ENCODE results near the gene DLG2. TPM values are rescaled to one million over a fixed set of nuclear protein-coding genes. Genes with fewer than 3 reads are reported as not detected.

DLG2 gene
- total RNA-seq, 1 donor from 2014 or later: 2.4 TPM

DNA sequence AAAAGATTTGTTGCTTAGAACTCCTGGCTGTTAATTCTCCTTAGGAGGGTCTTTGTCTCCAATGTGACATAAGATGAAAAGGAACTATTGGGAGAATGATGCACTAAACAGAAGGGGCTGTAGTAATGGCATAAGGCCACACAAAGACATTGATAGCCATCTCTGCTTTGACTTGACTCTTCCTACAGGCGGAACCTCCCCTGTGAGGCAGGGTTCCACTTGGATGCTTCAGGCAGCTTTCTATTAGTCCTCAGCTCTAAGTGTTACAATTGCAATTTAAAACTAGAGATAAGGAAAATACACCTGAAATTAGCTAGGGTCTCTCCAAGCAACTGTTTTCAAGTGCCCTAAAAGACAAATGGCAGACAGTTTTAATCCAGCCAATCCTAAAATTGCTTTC is 1949.4 kb downstream of the DLG2 start:
- Mint-ChIP-seq H3K9me3 (ENCODE audit: low read depth) (no peaks in the 10 kb centered on the region), H3K36me3 (ENCODE audit: insufficient read depth) (no peaks in the 10 kb centered on the region), H3K27ac (no peak overlapping the region), H3K4me3 (ENCODE audit: low read depth) (no peak overlapping the region), H3K27me3 (peaks cover 6% of the 10 kb centered on the region), H3K4me1 (ENCODE audit: low read depth) (peaks cover 14% of the 10 kb centered on the region)
- no peak for DNase-seq (ENCODE audit: low spot score, unreplicated experiment)
- TF ChIP-seq, protein P1, sequence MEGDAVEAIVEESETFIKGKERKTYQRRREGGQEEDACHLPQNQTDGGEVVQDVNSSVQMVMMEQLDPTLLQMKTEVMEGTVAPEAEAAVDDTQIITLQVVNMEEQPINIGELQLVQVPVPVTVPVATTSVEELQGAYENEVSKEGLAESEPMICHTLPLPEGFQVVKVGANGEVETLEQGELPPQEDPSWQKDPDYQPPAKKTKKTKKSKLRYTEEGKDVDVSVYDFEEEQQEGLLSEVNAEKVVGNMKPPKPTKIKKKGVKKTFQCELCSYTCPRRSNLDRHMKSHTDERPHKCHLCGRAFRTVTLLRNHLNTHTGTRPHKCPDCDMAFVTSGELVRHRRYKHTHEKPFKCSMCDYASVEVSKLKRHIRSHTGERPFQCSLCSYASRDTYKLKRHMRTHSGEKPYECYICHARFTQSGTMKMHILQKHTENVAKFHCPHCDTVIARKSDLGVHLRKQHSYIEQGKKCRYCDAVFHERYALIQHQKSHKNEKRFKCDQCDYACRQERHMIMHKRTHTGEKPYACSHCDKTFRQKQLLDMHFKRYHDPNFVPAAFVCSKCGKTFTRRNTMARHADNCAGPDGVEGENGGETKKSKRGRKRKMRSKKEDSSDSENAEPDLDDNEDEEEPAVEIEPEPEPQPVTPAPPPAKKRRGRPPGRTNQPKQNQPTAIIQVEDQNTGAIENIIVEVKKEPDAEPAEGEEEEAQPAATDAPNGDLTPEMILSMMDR (IDR thresholded peaks at IDR 0.05; ENCODE audit: unreplicated experiment): no peak

DNA sequence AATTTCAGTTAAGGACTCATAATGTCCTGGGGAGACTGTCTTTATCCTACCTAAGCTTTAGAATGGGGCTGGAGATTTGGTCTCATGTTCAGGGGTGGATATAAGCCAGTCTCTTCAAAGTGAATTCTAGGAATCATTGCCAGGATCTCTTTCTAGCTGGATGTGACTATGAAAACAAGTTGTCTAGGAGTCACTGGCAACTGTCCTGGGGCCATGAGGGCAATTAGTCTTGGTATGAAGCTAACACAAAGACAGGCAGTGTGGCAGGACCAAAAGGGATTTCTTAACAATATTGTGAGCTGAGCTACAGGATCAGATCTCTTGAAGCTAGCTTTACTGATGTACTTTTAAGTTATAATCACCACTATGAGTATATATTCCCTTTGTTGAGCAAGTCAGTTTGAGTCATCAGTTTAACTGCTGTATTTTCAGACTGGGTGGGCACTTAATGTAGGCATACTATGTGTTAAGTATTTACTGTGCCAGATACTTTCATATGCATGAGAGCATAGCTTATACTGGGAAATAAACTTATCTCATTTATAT is 1951.0 kb downstream of the DLG2 start:
- no peak overlapping the region for H3K4me3 Mint-ChIP-seq (ENCODE audit: low read depth)
- no peaks in the 10 kb centered on the region for H3K9me3 Mint-ChIP-seq (ENCODE audit: low read depth)
- H3K27ac Mint-ChIP-seq: no peak overlapping the region
- H3K36me3 Mint-ChIP-seq (ENCODE audit: insufficient read depth): no peaks in the 10 kb centered on the region
- DNase-seq (ENCODE audit: low spot score, unreplicated experiment): no peak
- TF ChIP-seq, protein P1 (IDR thresholded peaks at IDR 0.05; ENCODE audit: unreplicated experiment): no peak
- H3K4me1 Mint-ChIP-seq (ENCODE audit: low read depth): peaks cover 4% of the 10 kb centered on the region
- H3K27me3 Mint-ChIP-seq: peaks cover 3% of the 10 kb centered on the region

DNA sequence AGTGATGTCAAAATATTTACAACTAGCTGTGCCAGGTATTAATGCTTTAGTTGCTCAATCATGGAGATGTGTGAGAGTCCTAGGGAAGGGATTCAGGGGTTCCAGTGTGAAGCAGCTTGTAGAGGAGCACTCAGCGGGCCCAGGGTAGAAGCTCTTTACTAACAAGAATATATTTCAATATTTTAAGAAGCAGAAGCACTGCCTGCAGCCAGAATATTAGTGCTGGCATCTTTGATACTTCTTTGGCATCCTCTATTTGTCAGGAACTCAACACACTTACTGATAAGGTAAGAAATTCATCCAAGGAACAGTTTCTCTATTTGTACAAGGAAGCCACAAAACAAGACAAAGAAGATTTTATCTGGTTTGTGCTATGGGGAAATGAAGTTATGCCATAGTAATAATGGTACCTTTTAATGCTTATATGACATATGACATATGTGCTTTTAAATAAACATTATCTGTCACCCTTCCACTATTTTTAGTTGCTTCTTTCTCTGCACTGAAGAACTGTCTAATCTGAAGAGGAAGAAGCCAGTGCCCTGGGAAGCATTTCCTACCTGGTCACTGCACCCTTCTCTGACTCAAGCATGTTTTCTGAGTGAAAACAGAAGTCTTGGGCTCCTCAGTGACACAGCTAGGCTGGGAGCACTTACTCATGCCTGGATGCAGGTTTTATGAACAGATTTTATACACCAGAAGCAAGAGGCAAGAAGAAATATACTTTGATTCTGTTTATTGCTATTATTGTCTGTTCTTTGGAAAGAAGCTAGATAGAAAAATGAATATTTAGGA is 1952.8 kb downstream of the DLG2 start:
- no peak overlapping the region for H3K4me3 Mint-ChIP-seq (ENCODE audit: low read depth)
- no peaks in the 10 kb centered on the region for H3K9me3 Mint-ChIP-seq (ENCODE audit: low read depth)
- H3K36me3 Mint-ChIP-seq (ENCODE audit: insufficient read depth): no peaks in the 10 kb centered on the region
- no peaks in the 10 kb centered on the region for H3K4me1 Mint-ChIP-seq (ENCODE audit: low read depth)
- no peaks in the 10 kb centered on the region for H3K27me3 Mint-ChIP-seq
- H3K27ac Mint-ChIP-seq: no peak overlapping the region
- no peak for DNase-seq (ENCODE audit: low spot score, unreplicated experiment)
- TF ChIP-seq, protein P1 (IDR thresholded peaks at IDR 0.05; ENCODE audit: unreplicated experiment): no peak

DNA sequence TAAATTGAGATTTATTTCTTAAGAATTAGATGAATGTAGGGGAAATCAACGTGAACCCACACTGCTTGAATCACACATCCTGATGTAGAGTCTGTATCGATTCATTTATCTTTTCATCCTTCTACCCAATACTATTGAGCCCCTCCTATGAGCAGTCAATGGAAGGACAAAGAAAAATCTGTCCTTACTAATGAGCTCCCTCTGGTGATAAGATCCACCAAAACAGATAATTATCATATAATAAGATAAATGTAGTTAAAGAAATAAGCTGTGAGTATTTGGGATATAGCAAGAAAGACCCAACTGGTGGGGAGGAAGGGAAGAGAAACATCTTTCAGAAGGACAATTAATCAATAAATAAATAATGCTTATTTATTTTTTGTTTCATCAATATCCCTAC is 1955.9 kb downstream of the DLG2 start:
- Mint-ChIP-seq H3K9me3 (ENCODE audit: low read depth) (no peaks in the 10 kb centered on the region), H3K27me3 (no peaks in the 10 kb centered on the region), H3K4me3 (ENCODE audit: low read depth) (no peak overlapping the region), H3K27ac (no peak overlapping the region), H3K4me1 (ENCODE audit: low read depth) (no peaks in the 10 kb centered on the region), H3K36me3 (ENCODE audit: insufficient read depth) (no peaks in the 10 kb centered on the region)
- DNase-seq (ENCODE audit: low spot score, unreplicated experiment): no peak
- TF ChIP-seq, protein P1 (IDR thresholded peaks at IDR 0.05; ENCODE audit: unreplicated experiment): no peak

DNA sequence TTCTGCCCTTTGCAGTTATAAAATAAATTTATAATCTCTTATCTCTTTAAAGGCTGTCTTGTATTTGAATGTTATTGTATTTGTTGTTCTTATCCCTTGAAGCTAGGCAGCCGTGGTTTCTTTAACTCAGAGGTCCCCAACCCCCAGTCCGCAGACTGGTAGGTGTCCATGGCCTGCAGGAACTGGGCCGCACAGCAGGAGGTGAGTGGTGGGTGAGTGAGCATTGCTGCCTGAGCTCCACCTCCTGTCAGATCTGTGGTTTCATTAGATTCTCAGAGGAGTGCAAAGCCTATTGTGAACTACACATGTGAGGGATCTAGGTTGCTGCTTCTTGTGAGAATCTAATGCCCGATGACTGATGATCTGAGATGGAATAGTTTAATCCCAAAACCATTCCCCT is 1961.0 kb downstream of the DLG2 start:
- Mint-ChIP-seq H3K27me3 (no peaks in the 10 kb centered on the region), H3K4me1 (ENCODE audit: low read depth) (peaks cover 14% of the 10 kb centered on the region), H3K36me3 (ENCODE audit: insufficient read depth) (no peaks in the 10 kb centered on the region), H3K27ac (no peak overlapping the region), H3K4me3 (ENCODE audit: low read depth) (no peak overlapping the region), H3K9me3 (ENCODE audit: low read depth) (no peaks in the 10 kb centered on the region)
- TF ChIP-seq, protein P1 (IDR thresholded peaks at IDR 0.05; ENCODE audit: unreplicated experiment): no peak
- DNase-seq (ENCODE audit: low spot score, unreplicated experiment): no peak
